CD4-positive, alpha-beta T cell treated with Interleukin-15 for 1 hour (primary cell): ENCODE results near the gene MRPL17.

Source experiments
- DNase-seq: peaks from one replicate; pipeline ENCODE4 v3.0.0-alpha.2; 2020

Gene MRPL17

DNA sequence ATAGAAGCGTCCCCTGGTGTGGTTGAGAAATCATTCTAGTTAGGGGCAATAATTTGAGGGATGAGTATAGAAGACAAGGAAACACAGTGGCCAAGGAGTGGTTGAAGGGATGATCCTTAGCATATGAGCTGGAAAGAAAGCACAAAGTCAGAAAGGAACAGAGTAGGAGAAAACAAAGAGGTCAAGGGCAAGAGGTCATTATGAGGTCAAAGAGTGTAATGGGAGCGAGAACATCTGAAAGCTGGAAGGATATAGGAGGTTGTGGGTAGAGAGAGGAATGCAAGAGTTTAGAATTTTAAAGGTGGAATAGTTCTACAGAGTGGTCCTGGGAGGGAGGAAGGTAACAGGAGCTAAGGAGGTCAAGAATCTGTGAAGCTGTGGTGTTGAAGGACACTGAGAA, 29.5 kb downstream of the MRPL17 start:
- DNase-seq: no peak

DNA sequence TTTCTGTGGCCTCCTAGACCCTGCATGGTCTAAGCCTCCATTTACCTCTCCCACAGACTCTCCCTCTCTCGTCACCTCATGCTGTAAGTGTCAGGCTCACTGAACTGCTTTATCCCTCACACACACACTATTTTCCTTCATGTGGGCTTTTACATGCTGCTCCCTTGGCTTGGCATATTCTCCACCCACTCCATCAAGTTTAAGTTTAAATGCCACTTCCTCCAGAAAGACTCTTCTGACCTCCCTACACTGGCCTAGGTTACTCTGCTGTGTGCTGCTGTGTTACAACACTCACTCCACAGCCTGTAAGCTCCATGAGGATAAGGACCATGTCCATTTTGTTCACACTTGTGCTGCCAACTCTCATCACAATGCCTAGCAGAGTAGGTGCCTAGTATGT, 30.0 kb downstream of the MRPL17 start:
- no peak for DNase-seq

DNA sequence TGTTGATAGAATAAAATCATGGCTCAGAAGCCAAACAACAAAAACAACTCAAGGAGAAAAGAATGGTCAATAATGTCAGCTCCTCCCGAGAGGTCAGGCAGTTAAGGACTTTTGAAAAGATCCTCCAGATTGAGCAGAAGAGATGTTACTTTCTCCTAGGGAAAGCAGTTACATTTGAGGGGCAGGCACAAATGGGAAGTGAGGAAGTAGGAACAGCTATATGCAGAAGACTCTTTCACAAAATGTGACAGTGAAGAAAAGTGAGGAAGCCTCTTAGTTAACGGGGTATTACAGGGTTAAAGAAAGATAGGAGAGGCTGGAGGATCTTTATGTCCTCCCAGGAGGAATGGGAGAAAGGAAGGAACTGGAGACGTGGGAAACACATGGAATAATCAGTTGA, 31.0 kb downstream of the MRPL17 start:
- DNase-seq: no peak

DNA sequence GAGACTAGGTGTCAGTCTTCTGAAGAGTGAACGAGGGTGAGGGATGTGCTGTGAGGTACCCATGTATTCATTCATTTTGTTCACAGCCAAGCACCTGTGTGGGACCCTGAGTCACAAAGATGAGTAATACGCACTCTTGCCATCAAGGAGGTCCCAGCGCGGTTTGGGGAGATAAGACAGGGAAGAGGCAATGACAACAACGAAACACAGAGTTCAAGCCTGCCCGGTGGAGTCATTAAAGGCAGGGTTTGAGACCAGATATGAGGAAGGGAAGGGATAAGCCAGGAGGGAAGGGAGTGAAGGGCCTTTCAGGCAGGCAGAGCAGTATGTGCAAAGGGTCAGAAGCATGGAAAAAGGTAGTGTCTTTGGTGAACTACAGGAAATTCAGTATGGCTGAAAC, 32.2 kb downstream of the MRPL17 start:
- no peak for DNase-seq

DNA sequence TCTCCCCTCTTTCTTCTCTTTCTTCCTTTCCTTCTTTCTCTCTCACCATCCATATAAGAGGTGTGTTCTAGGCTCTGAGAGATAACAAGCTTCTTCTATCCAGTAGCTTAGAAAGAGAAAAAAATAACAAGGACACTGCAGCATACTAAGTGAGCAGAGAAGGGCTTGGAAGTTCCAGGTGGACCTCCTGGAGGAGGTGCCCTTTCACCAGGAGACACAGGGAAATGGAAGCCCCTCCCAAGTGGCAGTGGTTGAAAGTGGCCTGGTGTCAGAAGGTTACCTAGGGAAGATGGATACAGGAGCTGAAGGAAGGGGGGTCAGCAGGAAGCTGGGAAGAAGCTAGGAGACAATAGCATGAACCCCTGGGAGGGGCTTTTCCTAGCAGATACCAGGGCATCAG, 33.0 kb downstream of the MRPL17 start:
- no peak for DNase-seq

DNA sequence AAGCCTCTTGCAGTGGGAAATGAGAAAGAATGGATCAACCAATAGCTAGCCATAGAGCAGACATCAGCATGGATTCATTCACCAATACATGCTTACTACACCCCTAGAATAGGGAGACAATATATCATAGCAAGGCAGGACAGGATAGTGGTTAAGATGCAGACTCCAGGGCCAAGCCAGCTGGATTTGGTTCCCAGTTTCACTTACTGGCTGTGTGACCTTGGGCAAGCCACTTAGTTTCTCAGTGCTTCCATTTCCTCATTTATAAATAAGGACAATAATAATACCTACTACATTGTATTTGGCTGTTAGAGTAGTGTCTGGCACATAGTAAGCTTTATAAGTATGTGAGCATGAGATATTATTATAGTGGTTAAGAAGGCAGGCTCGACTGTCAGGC, 34.6 kb downstream of the MRPL17 start:
- DNase-seq: no peak

DNA sequence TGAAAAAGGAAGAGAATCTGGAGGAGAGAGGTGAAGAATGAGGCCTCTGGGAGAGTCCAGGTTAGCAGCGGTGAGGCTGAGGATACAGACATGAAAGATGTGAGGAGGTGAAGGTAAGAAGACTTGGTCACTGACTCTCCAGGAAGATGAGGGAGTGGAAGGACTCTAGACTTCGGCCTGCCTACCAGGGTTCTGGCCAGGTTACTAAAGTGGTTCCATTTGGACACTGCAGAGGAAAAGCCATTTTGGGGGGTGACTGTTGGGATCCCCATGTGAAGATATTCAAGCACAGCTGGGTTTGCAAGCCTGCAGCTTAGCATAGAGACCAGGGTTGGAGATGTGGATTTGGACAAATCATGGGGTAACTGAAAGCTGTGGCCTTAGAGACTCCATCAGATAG, 35.3 kb downstream of the MRPL17 start:
- no peak for DNase-seq

DNA sequence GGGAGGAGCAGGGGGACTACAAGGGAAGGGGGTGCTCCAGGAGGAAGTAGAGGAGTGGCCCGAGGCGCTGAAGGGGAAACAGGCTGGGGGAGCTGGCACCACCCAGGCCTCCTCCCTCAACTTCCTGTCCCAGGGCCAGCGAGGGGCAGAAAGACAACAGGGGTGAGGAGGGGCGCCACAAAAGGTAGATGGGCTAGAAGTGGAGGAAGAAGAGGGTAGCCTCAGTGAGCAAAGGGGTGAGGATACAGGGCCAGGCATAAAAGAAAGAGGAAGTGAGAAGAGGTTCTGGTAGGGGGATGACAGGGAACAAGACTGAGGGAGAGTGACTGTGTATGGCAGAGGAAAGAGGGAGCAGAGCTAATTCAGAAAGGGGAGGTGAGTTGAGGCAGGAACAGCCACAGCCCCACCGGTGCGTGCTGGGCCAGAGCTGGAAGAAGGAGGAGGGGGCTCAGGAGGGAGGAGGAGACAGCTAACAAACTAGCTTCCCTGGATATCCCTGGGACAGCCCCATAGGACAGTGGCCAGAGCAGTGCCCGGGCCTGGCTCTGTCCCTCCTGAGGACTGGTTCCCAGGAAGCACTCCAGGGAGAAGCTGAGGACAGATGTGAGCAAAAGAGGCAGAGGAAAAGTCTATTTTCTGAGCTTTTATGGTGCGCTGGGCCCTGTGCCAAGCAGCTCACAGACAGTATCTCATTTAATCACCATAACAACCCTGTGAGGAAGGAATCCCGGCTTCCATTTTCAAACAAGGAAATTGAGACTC, 36.0 kb downstream of the MRPL17 start:
- peak; percentile 35 for DNase-seq

DNA sequence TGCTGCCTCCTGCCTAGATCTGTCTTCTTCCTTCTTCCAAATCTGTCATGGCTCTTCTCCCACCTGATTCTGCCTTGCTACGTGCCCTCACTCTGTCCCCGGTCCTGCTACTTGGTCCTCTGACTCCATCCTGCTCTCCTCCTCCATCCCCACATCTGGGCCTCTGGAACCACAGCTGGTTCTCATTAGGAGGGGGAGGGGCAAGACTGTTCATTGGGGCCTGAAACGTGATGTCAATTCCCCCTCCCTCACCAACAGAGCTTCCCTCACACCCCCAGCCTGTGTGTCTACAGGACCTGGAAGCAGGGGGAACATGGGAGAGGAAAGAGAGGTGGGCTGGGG, 36.6 kb downstream of the MRPL17 start:
- DNase-seq: no peak

DNA sequence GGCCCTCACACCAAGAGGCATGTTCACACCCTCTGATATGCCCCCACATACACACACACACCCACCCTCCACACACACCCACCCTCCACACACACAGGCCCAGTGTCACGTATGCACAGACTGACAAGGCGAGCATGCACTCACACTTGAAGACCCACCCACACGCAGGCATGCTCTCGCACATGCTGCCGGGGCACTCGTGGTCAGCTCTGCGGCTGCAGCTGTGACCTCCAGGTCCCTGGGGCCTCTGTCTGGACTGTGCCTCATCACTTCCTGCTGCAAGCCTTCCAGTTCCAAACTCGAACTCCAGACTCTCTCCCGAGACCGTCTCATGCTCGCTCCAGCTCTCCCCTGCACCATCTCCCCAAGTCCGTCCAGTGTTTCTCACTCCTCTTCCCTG, 37.1 kb downstream of the MRPL17 start:
- no peak for DNase-seq

DNA sequence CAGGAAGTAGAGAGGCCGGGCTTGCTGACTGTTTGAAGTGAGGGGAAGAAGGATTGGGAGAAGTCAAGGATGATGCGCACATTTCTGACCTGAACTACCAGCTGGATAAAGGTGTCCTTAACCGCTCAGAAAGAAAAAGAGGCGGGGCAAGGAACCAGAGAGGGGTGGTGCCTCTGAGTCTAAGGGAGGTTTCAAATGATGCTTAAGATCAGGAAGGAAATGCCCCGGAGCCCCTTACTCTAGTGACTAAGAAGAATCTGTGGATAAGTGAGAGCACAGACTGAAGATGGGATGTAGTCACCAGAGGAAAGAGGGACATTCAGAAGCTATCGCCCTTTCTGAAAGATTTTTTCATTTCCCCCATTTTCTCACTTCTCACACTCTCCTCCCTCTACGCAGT, 40.2 kb downstream of the MRPL17 start:
- DNase-seq: no peak

DNA sequence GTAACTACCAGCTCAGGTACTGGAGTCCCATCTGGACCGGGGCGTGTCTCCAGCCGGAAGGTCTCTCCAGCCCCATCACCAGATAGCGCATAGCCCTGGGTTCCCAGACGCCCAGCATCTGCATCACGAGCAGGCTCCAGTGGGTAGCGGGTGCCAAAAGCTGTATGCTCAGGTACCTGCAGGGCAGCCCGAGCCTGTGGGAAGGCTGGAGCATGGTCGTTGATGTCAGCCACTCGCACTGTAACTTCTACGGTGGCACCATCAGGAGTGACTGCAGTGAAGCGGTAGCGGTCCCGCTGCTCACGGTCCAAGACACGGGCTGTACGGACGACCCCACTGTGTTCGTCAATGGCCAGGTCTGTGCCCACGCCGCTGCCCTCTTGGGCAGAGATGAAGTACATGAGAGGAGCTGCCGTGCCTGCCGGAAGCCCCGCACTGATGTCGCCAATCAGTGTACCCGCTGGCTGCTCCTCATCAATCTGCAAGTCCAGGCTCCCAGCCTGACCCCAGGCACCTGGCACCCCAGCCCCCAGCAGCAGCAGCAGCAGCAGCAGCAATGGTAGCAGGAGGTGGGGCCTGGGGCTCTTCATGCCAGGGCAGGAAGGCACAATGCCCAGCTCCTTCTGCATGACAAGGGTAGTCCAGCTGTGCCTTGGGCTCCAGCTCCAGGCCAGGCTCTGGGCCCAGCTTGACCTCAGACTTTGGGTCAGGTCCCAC, 42.0 kb downstream of the MRPL17 start:
- no peak for DNase-seq

DNA sequence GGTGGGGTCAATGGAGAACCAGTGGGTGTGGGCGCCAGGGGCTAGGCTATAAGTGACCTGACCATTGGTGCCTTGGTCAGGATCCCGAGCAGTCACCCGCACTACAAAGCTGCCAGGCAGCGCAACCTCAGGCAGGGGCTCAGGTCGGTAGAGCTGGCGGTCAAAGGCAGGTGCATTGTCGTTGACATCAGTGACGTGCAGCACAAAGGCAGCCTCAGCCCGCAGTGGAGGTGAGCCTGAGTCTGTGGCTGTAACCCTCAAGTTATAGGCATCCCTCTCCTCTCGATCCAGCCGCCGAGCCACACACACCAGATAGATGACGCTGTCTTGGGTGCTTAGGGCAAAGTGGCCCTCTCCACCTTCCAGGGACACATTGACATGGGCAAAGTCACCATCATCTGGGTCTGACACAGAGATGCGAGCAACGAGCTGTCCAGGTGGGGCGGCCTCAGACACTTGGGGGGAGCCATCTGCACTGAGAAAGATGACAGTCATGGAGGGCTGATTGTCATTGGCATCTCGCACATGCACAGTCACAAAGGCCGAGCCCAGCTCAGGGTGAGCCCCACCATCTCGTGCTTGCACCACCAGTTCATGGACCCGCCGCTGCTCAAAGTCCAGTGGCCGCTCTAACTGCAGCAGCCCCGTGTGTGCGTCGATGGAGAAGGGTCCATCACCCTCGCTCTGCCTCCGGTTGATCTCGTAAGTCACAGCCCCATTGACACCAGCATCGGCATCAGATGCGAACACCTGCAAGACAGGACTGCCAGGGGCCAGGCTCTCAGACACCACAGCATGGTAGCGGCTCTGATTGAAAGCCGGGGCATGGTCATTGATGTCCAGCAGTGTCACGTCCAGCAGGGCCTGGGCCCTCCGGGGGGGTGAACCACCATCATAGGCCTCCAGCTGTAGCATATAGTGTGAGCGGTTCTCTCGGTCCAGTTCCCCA, 42.8 kb downstream of the MRPL17 start:
- DNase-seq: no peak

DNA sequence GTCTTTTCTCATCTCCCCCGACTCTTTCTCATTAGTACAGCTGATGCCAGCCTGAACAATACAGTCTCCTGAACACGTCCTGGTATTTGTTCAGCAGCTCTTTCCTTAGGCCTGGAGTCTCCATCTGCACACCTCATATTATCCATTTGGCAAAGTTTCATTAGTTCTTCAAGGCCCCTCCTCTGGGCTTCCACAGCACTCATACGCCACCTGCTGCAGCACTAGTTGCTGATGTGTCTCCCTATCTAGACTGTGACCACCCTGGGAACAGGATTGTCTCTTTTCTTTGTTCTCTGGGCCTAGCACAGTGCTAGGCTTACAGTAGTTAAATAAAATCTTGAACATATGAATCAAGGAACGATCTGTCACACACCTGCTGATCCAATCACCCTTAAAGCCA, 44.7 kb downstream of the MRPL17 start:
- DNase-seq: no peak

DNA sequence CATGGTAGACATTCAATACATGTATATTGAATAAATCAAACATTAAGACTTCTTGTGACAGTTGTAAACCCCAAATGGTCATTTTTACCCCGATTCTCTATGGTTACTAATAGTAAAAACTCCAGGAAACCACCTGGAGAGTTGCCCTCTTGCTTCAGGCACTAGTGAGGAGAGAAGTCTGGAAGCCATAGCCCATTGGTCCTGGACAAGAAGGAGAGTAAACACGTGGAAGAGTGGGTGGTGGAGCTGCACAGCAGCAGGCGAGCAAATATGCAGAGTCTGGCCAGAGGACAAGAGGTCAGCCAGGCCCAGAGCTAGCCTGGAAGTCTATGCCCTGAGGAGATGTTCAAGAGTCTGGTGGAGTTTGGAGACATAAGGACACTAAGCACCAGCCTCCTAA, 45.3 kb downstream of the MRPL17 start:
- DNase-seq: no peak

DNA sequence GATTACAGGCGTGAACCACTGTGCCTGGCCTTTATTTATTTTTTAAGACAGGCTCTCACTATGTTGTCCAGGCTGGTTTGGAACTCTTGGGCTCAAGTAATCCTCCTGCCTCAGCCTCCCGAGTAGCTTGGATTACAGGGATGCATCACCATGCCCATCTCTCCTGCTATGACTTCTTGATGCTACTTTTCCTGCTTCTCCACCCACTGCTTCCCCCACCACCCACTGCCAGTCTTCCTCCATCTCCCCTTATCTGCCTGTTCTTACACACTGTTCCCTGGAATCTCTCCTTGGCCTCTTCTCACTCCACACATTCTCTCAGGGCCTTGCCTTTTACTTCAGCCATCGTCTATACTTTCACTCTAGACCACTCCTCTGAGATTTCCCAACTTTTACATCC, 46.7 kb downstream of the MRPL17 start:
- no peak for DNase-seq

DNA sequence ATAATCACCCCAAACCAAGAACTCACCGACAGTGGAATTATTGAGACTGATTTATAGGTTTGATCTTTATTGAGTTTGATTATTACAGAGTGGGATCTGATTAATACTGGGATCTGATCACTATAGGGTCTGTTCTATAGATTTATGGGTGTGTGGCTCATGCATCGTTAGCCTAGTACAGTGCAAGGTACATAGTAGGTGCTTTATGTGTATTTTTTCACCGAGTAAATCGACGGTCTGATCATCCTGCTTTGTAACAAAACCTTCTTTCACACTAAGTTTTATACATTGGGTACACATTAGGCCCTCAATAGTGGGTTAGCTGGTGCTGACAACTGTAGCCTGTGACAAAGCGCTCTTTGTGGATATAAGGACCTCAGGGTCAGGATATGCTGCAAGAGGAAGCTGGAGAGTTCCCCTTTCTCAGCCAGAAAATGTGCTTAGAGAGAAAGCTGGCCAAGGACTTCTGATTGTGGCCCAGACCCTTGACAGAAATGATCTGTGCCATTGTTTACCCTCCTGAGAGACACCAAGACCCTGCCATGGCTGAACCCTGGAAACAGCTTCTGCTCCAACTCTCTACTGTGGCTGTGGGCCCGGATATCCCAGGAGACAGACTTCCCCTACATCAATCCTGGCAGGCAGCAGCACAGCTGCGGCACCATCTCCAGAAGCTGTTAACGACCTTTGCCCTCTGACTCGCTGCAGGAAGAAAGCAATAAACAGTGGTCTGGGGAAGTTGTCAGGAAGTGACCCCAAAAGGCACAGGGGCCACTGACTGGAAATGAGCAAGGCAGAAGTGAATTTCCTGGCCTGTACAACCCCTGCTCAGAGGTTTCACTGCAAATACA, 47.8 kb downstream of the MRPL17 start:
- DNase-seq: peak; percentile 37

DNA sequence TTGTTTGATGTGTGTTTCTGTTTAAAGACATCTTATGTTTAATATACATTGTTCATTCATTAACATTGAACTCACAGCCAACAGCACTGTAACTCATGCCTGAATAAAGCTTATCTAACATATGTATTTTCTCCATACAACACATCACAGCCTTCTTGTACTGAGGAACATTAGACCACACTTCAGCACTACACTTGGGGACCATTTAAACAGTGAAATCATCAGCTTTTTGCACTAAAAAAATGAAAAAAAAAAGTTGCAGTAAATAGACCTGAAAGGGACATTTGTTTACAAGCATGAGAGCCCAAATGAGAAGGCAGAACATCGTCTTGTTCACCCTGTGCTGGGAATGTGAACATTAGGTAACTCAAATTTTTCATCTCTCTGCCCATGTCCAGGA, 48.6 kb downstream of the MRPL17 start:
- DNase-seq: no peak

DNA sequence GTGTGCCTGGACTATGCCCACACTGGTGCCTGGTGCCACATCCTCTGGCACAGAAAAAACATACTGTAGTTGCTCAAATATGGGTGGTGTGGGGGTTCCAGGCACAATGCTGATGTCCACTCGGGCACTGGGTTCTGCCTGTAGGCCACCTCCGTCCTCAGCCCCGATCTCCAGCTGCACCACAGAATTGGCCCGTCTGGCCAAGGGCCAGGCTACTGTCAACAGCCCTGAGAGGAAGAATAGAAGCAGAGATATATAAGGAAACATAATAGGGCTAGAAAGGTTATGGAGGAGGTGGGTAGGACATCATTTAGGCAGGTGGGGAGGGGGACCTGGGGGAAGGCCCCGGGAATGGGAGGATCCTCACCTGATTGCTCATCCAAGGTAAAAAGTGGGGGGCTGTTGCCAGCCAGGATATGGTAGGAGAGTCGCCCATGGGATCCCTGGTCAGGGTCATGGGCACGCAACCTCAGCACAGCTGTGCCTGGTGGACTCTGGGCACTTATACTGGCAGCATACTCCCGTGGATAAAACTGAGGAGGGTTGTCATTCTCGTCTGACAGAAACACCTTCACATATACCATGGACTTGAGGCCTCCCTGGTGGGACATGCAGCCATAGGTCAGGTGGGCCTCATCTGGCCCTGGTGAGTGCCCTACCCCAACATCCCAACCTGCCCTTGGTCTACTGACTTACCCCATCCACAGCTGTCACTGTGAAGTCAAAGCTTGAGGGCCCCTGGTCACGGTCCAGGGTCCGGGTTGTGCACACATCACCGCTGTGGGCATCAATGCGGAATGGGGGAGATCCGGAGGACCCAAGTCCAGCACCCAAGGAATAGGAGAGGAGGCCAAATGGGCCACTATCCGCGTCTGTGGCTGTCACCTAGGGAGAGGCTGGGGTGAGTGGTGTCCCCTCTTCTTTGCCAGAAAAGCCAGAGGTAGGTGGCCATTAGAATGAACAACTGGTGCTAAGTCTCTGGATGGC, 49.4 kb downstream of the MRPL17 start:
- DNase-seq: no peak

DNA sequence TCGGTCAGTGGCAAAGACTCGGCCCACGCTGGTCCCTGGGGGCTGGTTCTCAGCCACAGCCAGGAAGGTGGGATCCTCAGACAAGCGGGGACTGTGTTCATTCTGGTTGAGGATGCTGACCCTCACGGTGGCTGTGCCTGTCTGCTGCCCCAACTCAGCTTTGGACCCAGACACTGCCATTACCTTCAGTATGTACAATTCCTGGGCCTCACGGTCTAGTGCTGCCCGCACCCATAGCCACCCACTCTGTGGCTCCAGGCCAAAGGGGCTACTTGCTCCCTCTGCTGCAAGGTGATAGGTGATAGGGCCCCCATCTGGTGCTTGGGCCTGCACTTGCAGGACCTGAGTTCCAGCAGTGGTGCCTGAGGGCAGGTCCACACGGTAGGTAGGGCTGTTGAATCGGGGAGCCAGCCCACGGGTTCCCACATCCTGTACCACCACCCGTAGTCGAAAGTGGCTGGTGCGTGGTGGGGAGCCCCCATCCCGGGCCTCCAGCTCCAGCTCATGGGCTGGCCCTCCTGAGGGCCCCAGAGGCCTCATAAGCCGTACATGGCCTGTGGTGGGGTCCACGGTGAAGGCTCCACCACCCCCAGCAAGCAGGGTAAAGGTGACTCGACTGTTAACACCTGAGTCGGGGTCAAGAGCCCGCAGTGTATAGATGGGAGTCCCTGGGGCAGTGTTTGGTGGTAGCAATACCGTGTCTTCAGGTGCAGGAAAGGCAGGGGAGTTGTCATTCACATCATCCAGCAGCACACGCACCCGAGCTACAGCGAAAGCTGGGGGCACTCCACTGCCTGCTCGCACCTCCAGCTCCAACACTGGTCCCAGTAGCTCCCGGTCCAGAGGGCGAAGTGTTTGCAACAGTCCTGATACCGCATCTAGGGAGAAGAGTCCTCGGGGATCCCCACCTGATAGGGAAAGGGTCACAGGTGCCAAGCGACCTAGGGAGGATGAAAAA, 50.7 kb downstream of the MRPL17 start:
- no peak for DNase-seq
